Activated T-helper 1 cell treated with Interleukin-2 at 50 U/mL for 16 hours (primary cell): ENCODE results near the gene RGCC.
"Not testable (repeated sequence)": the region's sequence is repeated elsewhere in the genome, so short reads cannot be mapped to it uniquely, and the experiment has no call there.

Experiments used
- DNase-seq: peaks from one replicate; pipeline ENCODE4 v3.0.0-alpha.2; 2020; ENCODE audit warnings: low read depth

Gene RGCC, protein sequence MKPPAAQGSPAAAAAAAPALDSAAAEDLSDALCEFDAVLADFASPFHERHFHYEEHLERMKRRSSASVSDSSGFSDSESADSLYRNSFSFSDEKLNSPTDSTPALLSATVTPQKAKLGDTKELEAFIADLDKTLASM

DNA sequence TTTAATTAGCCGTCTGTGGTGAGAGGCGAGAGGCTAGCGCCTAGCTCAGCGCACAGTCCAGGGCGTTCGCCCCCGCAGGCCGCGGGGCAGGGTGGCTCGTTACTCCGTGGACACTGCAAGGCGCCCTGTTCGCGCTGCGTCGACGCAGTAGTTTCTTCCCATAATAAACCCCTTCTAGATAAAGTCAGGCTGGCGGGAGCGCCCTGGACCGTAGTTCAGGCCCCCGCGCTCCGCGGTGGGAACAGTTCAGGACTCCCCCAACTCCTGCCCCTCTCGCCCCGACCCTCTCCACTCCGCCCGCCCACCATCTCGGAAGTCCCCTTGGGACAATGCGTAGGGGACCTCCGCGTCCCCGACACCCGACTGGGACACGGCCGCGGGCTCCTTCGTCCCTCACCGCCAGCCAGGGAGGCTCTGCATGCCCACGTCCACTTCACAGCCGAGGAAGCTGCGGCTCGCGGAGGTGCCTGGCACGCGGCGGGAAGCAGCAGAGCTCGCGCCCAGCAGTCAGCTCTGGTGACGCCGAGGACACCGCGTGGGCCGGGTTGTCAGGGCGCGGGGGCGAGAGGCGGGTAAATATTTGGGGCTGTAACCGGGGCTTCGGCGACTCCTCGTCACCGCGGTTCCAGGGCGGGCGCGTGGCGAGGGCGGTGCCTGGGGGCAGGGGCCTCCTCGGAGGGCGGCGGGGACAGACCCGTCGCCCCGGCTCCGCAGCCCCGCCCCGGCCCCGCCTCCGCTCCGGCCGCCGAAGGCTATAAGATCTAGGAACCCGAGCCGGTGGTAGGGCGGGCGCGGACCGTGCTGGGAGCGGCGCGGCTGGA, at the start of gene RGCC:
RGCC (plus strand) TSS at position 783 of the 821 bp plus-strand sequence. CDS start 158 bp downstream, outside the sequence.
- peak; percentile 81 for DNase-seq

DNA sequence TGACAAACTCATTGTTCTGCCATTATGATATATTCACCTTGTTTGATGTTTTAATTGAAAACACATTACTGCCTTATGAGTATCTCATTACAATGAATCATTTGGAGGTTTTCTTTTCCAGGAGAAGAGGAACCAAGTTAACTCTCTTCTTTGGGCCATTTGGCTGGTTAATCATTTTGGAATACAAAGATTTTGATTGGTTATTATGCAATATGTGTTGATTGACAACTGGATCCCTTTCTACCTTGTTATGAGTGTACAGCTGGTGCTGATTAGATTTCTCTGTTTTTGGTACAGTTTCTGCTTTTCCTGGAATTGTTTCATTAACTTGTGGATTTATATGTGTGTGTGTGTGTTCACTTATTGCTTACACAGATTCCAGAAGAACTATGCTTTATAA, 49.2 kb upstream of the RGCC start:
- DNase-seq: no peak

DNA sequence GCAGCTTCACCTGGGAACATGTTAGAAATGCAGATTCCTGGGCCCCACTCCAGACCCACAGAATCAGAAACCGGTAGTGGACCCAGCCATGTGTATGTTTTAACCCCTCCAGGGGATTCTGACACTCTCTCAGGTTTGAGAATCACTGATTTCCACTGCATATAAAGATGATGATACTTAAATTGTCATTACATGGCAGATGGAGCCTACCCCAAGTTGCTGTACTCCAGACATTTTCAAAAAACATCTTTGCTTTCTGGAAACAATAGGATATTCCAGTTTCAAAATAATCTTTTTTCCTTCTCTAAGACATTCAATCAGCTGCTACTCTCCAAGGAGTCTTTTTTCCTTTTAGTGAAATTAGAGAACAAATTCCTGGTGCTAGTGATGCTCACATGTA, 48.6 kb upstream of the RGCC start:
- no peak for DNase-seq

DNA sequence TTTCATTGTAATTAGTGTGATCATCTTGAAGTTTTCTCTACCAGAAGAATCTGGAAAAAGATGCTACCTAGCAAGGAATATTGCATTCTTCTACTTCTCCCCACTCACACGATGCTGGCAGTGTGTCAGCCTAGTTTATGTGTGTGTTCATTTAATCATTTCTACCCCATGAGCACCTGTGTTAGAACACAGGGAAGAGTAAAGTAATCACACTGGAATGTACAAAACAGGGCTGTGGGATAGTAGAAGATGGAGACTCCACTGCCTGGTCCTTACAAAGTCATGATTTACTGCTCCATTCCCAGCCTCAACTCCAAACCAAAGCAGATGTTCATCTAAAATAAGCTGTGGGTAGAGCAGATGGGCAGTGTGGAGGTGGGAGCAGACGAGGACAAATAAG, 47.7 kb upstream of the RGCC start:
- no peak for DNase-seq

DNA sequence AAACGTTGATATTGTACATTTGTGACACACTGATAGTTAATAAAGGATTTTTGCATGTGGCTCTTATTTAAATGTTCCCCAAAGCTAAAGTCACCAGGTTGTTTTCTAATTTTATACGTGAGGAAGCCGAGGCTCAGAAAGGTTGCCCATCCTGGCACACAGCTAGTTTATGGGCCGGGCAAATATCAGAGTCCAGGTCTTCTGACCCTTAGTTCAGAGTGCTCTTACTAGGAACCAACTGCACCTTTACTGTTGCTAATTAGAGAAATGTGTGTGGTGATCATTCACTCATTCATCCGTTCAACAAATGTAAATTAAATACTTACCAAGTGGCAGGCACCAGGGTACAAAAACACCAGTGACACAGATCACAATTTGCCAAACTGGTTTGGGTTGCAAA, 46.3 kb upstream of the RGCC start:
- DNase-seq: no peak

DNA sequence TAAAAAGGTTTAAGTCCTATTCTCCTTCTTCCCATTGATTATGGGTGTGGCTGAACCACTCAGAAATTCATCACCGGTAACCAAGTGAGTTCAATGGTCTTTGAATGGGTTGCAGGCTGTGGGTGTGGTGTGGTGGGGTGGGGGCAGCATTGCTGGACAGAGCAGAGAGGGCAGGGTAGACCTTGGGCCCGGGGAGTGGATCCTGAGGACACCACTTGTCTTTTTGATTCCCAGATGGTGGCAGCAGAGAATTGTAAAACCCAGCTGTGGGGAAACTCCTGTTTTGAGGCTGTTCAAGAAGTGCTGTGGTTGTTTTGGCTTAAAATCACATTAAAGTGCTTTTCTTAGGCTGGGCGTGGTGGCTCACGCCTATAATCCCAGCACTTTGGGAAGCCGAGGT, 45.8 kb upstream of the RGCC start:
- DNase-seq: no peak

DNA sequence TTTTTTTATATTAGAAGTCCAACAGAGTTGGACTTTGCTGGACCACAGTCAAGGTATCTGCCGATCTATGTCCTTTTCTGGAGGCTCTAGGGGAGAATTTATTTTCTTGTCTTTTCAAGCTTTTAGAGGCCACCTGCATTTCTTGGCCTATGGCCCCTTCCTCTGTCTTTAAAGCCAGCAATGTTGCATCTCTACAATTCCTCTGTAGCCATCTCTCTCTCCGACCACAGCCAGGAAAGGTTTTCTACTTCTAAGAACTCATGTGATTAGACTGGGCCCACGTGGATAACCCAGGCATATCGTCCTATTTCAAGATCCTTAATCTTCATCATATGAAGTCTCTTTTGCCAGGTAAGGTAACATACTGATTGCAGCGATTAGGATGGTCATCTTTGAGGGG, 43.5 kb upstream of the RGCC start:
- DNase-seq: no peak

DNA sequence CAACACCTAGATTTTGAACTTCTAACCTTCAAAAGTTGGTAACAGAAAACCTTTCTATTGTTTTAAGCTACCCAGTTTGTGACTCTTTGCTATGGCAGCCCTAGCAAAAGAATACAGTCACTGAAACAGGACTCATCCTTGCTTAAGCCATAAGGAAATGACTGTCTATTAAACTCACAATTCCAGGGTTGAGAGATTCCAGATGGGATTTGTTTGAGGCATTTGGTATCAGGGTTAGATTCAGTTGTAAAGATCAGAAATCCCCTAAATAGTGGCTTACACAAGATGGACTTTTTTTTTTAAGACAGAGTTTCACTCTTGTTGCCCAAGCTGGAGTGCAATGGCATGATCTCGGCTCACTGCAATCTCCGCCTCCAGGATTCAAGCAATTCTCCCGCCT, 41.1 kb upstream of the RGCC start:
- DNase-seq: no peak

DNA sequence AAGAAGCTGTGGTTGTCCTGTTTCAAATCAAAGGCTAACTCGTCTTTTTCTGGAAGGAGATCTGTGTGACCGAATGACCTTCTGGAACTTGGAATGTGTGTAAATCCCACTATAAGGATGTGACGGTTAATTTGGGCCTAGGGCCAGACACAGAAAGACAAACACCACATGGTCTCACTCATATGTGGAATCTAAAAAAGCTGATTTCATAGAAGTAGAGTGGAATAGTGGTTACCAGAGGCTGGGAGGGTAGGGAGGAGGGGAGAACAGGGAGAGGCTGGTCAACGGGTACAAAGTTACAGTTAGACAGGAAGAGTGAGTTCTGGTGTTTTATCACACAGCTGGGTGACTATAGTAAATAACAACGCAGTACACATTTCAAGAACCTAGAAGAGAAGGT, 39.3 kb upstream of the RGCC start:
- DNase-seq: no peak

DNA sequence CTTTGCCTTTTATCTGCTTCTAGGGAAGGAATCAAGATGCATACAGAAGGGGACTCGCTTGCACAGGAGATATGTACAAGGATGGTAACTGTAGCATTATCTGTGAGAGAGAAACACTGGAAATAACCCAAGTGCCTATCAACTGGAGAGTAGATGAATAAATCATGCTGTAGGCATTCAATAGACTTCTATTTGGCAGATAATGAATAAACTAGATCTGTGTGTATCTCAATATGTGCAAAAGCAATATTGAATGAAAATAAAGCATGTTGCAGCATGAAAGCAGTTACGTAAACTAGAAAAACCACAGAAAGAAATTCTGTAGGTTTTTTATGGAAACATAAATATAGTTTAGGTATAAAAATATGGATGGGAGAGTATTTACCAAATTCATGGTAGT, 38.6 kb upstream of the RGCC start:
- no peak for DNase-seq

DNA sequence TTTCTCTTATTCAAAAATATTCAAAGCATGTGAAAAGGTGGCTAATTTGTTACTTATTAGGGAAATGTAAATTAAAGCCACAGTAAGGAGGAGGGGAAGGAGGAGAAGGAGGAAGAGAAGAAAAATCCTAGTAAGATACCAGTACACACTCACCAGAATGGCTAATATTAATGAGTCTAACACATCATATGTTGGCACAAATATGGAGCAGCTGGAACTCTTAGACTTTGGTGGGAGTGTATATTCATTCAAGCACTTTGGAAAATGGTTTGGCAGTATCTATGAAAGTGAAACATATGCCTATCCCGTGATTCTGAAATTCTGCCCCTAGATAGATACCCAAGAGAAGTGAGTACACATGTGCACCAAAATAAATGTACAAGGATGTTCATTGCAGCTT, 38.1 kb upstream of the RGCC start:
- DNase-seq: no peak

DNA sequence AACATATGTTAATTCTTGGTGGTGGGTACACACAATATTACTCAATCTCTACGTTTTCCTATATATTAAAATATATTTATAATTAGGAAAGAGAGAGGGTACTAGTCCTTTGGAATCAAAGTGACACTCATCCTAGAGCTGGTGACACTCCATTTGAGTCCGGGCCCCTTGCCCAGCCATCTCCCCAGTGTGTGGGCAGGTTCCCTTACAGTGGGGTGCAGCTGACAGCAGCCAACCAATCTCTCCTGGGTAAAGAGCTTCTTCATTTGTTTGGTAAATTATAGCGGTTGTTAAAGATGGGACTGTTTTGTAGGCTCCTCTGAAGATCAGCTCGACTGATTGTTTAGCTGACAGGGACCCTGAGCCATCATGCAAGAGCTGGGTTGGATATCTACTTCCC, 37.2 kb upstream of the RGCC start:
- DNase-seq: no peak

DNA sequence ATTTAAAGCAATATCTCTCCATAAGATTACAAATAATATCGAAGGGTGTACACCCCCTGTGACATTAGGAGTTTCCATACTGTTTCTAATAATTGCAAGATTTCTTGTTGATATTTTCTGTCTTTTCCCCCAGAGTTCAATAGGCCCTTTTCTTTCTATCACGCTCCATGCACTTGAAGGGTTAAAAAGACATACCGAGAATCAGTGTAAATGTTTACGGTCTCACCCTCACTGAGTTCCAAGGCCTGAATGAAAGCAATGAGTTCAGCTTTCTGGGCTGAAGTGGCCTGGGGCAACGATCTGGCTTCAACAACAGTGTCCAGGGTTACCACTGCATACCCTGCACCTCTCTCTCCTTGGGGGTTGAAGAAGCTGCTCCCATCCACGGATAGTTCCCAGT, 36.0 kb upstream of the RGCC start:
- DNase-seq: not testable (repeated sequence)

DNA sequence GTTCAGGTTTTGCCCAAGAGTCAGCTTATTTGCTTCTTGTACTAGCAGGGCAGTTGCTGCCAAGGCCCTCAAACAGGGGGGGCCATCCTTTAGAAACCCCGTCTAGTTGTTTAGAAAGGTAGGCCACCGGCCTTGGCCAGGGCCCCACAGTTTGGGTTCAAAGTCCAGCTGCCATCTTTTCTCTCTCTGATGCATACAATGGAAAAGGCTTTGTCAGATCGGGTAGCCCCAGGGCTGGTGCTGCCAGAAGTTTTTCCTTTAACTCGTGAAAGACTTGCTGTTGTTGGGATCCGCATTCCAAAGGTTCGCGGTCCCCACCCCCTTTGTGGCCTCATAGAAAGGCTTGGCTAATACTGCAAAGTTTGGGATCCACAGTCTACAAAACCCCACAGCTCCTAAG, 35.4 kb upstream of the RGCC start:
- not testable (repeated sequence) for DNase-seq

DNA sequence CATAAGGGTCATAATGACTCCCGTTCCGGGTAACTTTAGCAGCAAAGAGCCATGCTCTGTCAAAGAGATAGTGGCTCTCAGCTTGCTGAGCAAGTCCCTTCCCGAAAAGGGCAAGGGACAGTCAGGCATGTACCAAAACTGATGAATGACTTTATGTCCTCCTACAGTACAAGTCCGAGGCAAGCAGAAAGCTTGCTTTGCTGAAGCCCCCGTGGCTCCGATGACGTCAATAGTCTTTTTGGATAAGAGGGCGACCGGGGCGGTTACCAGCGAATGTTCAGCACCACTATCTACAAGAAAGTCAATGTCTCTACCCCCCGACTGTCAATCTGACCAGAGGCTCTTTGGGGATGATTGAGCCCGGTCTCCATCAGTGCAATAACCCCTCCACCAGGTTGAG, 34.1 kb upstream of the RGCC start:
- not testable (repeated sequence) for DNase-seq

DNA sequence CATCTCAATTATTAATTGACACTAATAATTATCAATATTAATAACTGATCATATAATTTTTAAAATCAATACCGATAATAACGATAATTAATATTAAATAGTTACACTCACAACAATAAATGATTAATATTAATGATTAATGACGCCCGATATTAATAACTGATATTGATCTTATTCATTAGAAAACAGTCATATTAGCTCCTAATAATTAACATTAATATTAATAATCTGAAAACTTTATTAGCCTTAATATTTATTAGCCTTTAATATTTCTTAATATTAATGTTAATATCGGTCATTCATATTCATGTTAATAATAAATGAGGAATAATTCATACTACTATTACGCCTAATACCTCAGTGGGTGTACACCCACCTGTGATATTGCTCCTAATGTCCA, 32.7 kb upstream of the RGCC start:
- not testable (repeated sequence) for DNase-seq

DNA sequence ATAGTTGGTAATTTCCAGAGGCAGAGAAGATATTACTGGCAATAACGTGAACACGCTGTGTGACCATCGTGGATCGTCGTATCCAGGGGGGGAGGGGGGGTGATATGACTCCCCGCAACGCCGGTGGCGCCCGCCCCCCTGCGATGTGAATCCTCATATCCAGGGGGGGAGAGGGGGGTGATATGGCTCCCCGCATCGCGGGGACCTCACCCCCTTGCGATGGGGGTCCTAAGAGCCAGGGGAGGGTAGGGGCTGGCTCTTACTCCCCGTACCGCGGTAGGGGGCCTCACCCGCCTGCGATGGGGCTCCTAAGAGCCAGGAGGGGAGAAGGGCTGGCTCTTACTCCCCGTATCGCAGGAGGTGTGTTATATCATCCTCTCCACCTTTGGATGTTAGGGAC, 31.3 kb upstream of the RGCC start:
- DNase-seq: no peak

DNA sequence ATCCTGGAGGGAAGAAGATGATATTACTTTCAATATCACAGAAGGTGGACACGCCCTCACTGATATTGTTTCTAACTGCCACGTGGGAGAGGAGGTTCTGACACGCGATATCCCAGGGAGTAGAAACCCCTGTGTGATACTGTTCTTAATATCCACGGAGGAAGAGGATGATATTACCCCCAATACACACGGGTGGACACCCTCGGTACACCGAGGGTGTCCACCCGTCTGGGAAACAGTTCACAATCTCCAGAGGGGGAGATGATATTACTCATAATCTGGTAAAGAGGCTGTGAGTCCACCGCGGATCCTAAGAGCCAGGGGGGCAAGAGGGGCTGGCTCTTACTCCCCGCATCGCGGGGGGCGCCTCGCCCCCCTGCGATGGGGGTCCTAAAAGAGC, 29.7 kb upstream of the RGCC start:
- no peak for DNase-seq

DNA sequence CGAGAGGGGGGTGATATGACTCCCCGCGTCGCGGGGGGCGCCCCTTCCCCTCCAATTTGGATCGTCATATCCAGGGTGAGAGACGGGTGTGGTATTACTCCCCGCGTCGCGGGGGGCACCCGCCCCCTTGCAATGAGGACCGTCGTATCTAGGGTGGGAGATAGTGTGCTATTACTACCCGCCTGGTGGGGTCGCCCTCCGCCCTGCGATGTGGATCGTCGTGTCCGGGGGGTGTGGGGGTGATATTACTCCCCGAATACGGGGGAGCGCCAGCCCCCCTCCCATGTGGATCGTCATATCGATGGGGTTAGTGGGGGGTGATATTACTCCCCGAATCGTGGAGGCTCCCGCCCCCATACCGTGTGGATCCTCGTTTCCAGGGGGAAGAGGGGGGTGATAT, 29.2 kb upstream of the RGCC start:
- DNase-seq: peak; percentile 4

DNA sequence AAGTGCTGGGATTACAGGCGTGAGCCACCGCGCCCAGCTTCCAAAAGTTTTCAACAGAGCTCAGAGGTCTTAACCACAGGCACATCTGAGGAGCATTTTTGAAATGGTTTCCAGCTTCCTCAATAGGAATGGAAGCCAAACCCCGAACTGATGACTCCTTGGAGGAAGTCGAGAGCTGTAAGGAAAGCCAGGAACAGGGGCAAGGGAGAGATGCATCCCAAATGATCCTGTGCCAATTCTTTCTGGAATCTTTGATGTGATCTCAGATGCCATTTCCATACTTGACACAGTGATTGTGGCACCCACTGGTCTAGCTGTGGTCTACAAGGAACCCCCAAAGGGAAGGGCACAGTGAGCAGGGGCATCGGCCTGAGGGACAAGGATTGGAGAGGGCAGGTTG, 23.3 kb upstream of the RGCC start:
- DNase-seq: not testable (repeated sequence)

DNA sequence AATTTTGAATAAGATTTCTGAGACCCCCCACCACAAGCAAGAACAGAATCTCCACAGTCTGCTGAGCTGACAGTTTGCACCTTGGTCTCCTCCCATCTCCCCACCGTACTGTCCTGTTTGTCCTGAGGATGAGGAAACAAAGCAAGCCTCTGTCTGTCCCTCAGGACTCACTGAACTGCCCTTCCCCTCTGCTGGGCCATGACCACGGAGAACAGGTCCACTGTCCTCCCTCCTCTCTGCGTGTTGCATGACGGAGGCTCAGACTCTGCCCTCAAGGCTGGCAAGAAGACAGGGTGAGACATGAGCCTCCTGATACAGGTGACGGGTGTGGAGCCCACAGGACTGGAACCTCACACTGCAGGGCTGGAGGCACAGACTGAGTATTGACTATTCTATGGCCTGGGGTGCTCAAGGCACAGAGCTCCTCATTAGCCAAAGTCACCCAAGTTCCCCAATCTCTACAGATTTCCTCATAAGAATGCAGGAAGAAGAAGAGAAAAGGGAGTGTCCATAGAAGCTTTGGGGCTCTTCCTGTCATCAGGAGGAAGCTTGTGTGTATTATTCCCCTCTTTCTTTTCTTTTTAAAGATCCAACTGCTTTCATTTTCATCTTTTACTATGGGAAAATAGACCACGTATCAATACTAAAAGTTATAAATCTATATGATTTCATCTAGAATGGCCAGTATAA, 22.4 kb upstream of the RGCC start:
- no peak for DNase-seq

DNA sequence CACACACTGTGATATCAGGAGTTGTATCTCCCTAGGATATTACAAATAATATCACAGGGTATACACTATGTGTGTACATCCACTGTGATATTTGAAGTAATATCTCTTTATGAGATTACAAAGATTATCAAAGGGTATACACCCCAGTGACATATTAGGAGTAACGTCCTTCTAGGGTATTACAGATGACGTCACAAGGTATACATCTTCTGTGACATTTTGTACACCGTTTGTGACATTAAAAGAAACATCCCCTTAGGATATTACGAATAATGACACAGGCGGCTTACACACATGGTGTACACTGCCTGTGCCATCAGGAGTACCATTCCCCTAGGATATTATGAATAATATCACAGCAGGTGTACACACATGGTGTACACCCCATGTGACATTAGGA, 13.4 kb upstream of the RGCC start:
- no peak for DNase-seq

DNA sequence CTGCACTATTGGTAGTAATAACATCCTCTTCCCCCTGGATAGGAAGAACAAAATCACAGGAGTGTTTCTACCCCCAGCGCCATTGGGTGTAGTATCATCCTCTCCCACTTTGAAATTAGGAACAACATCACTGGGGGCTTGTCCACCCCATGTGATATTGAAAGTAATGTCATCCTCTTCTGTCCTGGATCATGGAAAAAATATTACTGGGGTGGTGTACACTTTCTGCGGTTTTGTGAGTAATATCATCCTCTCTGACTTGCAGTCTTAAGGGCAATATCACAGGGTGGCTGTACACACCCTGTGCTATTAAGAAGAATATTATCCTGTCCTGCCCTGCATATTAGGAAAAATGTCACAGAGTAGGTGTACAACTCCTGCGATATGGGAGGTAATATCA, 4.9 kb upstream of the RGCC start:
- no peak for DNase-seq
